ENCODE measurements around the gene AKAP13. TPM values are rescaled to one million over a fixed set of nuclear protein-coding genes. Genes with fewer than 3 reads are reported as not detected.

Gene AKAP13
- total and polyA plus RNA-seq, 2 of the 8 experiments (the other 6 are each of a cell fraction or from before 2014, with no cell fraction given), result 14.0 to 46.2 TPM

- Histone ChIP-seq H4K20me1 (replicated peaks in 1 of 2; ENCODE audit: control insufficient read depth in 1 of 2, insufficient read depth in 2 of 2, low read length in 2 of 2) (peaks cover 7 to 16% of the 10 kb centered on the region in 2 experiments), H3K36me3 (ENCODE audit: control insufficient read depth in 2 of 4, insufficient read depth in 4 of 4, low read length in 3 of 4) (no peaks in the 10 kb centered on the region)
Observed at GRCh38 chr15:85475711-85476110, 95.3 kb downstream of the AKAP13 start.

More at GRCh38 chr15:85475711-85476110, 95.3 kb downstream of the AKAP13 start:
- Histone ChIP-seq H3K14ac (ENCODE audit: insufficient read length) (no peak overlapping the region), H2AFZ (ENCODE audit: low read length) (no peak overlapping the region), H3K18ac (ENCODE audit: extremely low read depth, low read length) (no peak overlapping the region), H2AK5ac (ENCODE audit: low read depth, low read length) (no peak overlapping the region), H3K27ac (ENCODE audit: low read depth, low read length) (no peak overlapping the region), H2BK5ac (ENCODE audit: low read depth, low read length) (no peak overlapping the region), H2BK20ac (ENCODE audit: low read length) (no peak overlapping the region), H3K4me2 (ENCODE audit: insufficient read depth in 1 of 2, low read depth in 2 of 2, low read length in 2 of 2) (no peak overlapping the region), H2BK120ac (replicated peaks; ENCODE audit: low read depth, low read length) (no peak overlapping the region), H3K79me1 (ENCODE audit: low read depth, low read length) (peaks cover 6% of the 10 kb centered on the region), H3K9me3 (ENCODE audit: insufficient read depth in 2 of 2, low read depth in 1 of 2, low read length in 1 of 2) (no peaks in the 10 kb centered on the region), H3K4me1 (replicated peaks in 1 of 4; ENCODE audit: control insufficient read depth in 3 of 4, insufficient read depth in 4 of 4, low read length in 3 of 4) (peaks cover 0 to 9% (median 7%) of the 10 kb centered on the region in 4 experiments; a peak in 4 of 7 replicates), H3K79me2 (ENCODE audit: control insufficient read depth in 1 of 2, insufficient read depth in 2 of 2, low read length in 2 of 2) (peaks cover 0 to 77% of the 10 kb centered on the region in 2 experiments; a peak in 3 of 4 replicates), H4K91ac (replicated peaks; ENCODE audit: insufficient read length, low read length) (no peak overlapping the region), H4K5ac (ENCODE audit: insufficient read length, low read depth, low read length) (no peak overlapping the region), H3K4ac (replicated peaks; ENCODE audit: insufficient read length, low read depth, low read length) (no peak overlapping the region), H3K27me3 (replicated peaks in 1 of 4; ENCODE audit: control insufficient read depth in 3 of 4, extremely low read depth in 1 of 4, insufficient read depth in 3 of 4, low read length in 3 of 4) (no peaks in the 10 kb centered on the region), H3K4me3 (ENCODE audit: extremely low read depth in 1 of 4, insufficient read depth in 2 of 4, low read depth in 3 of 4, low read length in 4 of 4) (no peak overlapping the region), H4K8ac (ENCODE audit: extremely low read depth, insufficient read depth, low read length) (no peak overlapping the region), H3K23me2 (ENCODE audit: low read depth, low read length) (no peaks in the 10 kb centered on the region), H3K9ac (replicated peaks in 1 of 4; ENCODE audit: extremely low read depth in 1 of 4, low read depth in 3 of 4, low read length in 3 of 4) (no peak overlapping the region), H3K23ac (ENCODE audit: insufficient read length) (no peak overlapping the region), H3K56ac (replicated peaks; ENCODE audit: insufficient read length, low read depth, low read length) (no peak overlapping the region), H2BK15ac (ENCODE audit: low read length) (no peak overlapping the region), H2BK12ac (ENCODE audit: low read depth, low read length) (no peak overlapping the region)
- ChIA-PET CTCF (ENCODE audit: partially characterized antibody) (interaction anchor here (0.7 to 3.9 kb wide), 3 partner anchors 11 to 179 kb away, joined by 3 to 28 read pairs (median 3); no protein-coding TSS in a partner anchor), POLR2A (ENCODE audit: partially characterized antibody) (interaction anchor here (0.8 kb wide), 1 partner anchor 106 kb away, joined by 3 read pairs; no protein-coding TSS in a partner anchor)
- TF ChIP-seq RXRA (IDR thresholded peaks at IDR 0.05; ENCODE audit: insufficient read depth, low read depth, low read length), result no peak
- TF ChIP-seq, protein P1, sequence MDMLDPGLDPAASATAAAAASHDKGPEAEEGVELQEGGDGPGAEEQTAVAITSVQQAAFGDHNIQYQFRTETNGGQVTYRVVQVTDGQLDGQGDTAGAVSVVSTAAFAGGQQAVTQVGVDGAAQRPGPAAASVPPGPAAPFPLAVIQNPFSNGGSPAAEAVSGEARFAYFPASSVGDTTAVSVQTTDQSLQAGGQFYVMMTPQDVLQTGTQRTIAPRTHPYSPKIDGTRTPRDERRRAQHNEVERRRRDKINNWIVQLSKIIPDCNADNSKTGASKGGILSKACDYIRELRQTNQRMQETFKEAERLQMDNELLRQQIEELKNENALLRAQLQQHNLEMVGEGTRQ (IDR thresholded peaks at IDR 0.05; ENCODE audit: low read length), result no peak
- no peak for TF ChIP-seq YY1 (IDR thresholded peaks at IDR 0.05; ENCODE audit: low read depth, low read length)
- TF ChIP-seq SP1 (IDR thresholded peaks at IDR 0.05; ENCODE audit: low read depth, low read length), result no peak
- no peak for TF ChIP-seq EGR1 (IDR thresholded peaks at IDR 0.05; ENCODE audit: borderline replicate concordance, low read depth, low read length)
- TF ChIP-seq POLR2AphosphoS5 (IDR thresholded peaks at IDR 0.05; ENCODE audit: low read depth, low read length), result no peak
- no peak for TF ChIP-seq TAF7 (optimal IDR thresholded peaks at IDR 0.05; ENCODE audit: borderline replicate concordance, low read depth, low read length)
- TF ChIP-seq RNF2 (IDR thresholded peaks at IDR 0.05; ENCODE audit: borderline replicate concordance, low read depth, low read length, missing control alignments, poor library complexity, severe bottlenecking), result no peak
- no peak for TF ChIP-seq CEBPB (IDR thresholded peaks at IDR 0.05; ENCODE audit: low read depth, low read length)
- TF ChIP-seq NANOG (IDR thresholded peaks at IDR 0.05; ENCODE audit: insufficient read depth, low read depth, low read length, poor library complexity, severe bottlenecking), result no peak
- TF ChIP-seq, protein P2, sequence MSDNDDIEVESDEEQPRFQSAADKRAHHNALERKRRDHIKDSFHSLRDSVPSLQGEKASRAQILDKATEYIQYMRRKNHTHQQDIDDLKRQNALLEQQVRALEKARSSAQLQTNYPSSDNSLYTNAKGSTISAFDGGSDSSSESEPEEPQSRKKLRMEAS (IDR thresholded peaks at IDR 0.05), result no peak
- DNase-seq (ENCODE audit: low read depth in 1 of 2, low spot score in 2 of 2), result no peak
- no peak for FAIRE-seq

All from H1 (cell line).